Colonic mucosa (tissue), 4 donors: ENCODE data around the gene ARV1. TPM values are rescaled to one million over a fixed set of nuclear protein-coding genes. Genes with fewer than 3 reads are reported as not detected.

ENCODE experiments used
- DNase-seq: peaks from one replicate; pipeline ENCODE4 v3.0.0-alpha.2; 2020
- H3K27ac ChIP-seq: fragments of 200-600 bp; one replicate; pipeline ENCODE4 v1.8.0; 2021
- H3K27me3 ChIP-seq: fragments of 200-600 bp; one replicate; pipeline ENCODE4 v1.8.0; 2021
- H3K36me3 ChIP-seq: fragments of 200-600 bp; one replicate; pipeline ENCODE4 v1.8.0; 2021
- H3K4me1 ChIP-seq: fragments of 200-600 bp; one replicate; pipeline ENCODE4 v1.8.0; 2021; ENCODE audit warnings: mild to moderate bottlenecking
- H3K4me3 ChIP-seq: fragments of 200-600 bp; one replicate; pipeline ENCODE4 v1.8.0; 2021
- H3K9ac ChIP-seq, 2 donors: one replicate each; pipeline ENCODE4 v1.7.0; 2013; ENCODE audit warnings: control low read depth in 2 of 2, low read depth in 2 of 2, low read length in 2 of 2
- H3K9me3 ChIP-seq: fragments of 200-600 bp; one replicate; pipeline ENCODE4 v1.8.0; 2021
- CTCF ChIP-seq: fragments of 200-600 bp; IDR thresholded peaks from one replicate; pipeline ENCODE4 v1.8.0; 2022; ENCODE audit warnings: antibody characterized with exemption, mild to moderate bottlenecking
- intact Hi-C: fragments of 100-400 bp; cut with DNase I; formaldehyde crosslinking; loops from one replicate; pipeline ENCODE4 v1.14.1; 2022
- total RNA-seq, 2 donors: library from RNA; stranded (reverse); fragmentation: NEBNext Ultra II Directional in 1 of 2; extraction: Animal tissue kit (Norgen Biotek cat#: 25700) in 1 of 2; gene quantifications; one replicate each; pipeline ENCODE4 v1.2.1, GENCODE V29; 2021
- donor health status: healthy.
- donor health status: DM: no; HTN: no; CAD: no.
- donor health status: DM: no; HTN: no; CAD: no.

Gene ARV1
- total RNA-seq, 2 donors from 2014 or later: 29.3 to 39.6 TPM

GRCh38 chr1:230938924-230939368, 39.9 kb upstream of the ARV1 start:
- no peak for TF ChIP-seq CTCF
- peak; percentile 44 for DNase-seq

GRCh38 chr1:230939806-230940489, 38.9 kb upstream of the ARV1 start:
- Histone ChIP-seq H3K9me3 (no peaks in the 10 kb centered on the region), H3K27ac (no peak overlapping the region), H3K27me3 (no peaks in the 10 kb centered on the region), H3K36me3 (no peaks in the 10 kb centered on the region), H3K4me1 (no peaks in the 10 kb centered on the region), H3K4me3 (no peak overlapping the region), H3K9ac (no peak overlapping the region)
- intact Hi-C loops: no loop called here
- no peak for TF ChIP-seq CTCF
- no peak for DNase-seq

More at GRCh38 chr1:230938924-230939368, 39.9 kb upstream of the ARV1 start:
- Histone ChIP-seq H3K27ac (no peak overlapping the region), H3K36me3 (no peaks in the 10 kb centered on the region), H3K27me3 (no peaks in the 10 kb centered on the region), H3K9me3 (no peaks in the 10 kb centered on the region), H3K4me3 (no peak overlapping the region), H3K4me1 (no peaks in the 10 kb centered on the region), H3K9ac (no peak overlapping the region)
- intact Hi-C loops: no loop called here

GRCh38 chr1:230940848-230941247, 38.0 kb upstream of the ARV1 start:
- no peak for DNase-seq
- H3K27me3 ChIP-seq: no peaks in the 10 kb centered on the region
- no peak for TF ChIP-seq CTCF
- no peak overlapping the region for H3K9ac ChIP-seq
- no peak overlapping the region for H3K27ac ChIP-seq
- H3K4me1 ChIP-seq: no peaks in the 10 kb centered on the region
- intact Hi-C loops: no loop called here
- no peaks in the 10 kb centered on the region for H3K9me3 ChIP-seq
- H3K4me3 ChIP-seq: no peak overlapping the region
- H3K36me3 ChIP-seq: no peaks in the 10 kb centered on the region

GRCh38 chr1:230943048-230943593, 35.8 kb upstream of the ARV1 start:
- Histone ChIP-seq H3K27me3 (no peaks in the 10 kb centered on the region), H3K27ac (no peak overlapping the region), H3K4me3 (no peak overlapping the region), H3K36me3 (no peaks in the 10 kb centered on the region), H3K9me3 (no peaks in the 10 kb centered on the region), H3K4me1 (no peaks in the 10 kb centered on the region), H3K9ac (no peak overlapping the region)
- intact Hi-C loops: no loop called here
- no peak for DNase-seq
- TF ChIP-seq CTCF: no peak

- H3K36me3 ChIP-seq: no peaks in the 10 kb centered on the region
- no peaks in the 10 kb centered on the region for H3K9me3 ChIP-seq
- no peak for TF ChIP-seq CTCF
- intact Hi-C loops: no loop called here
- H3K9ac ChIP-seq: no peak overlapping the region
- H3K27ac ChIP-seq: no peak overlapping the region
- H3K4me1 ChIP-seq: no peaks in the 10 kb centered on the region
- no peak for DNase-seq
- H3K4me3 ChIP-seq: no peak overlapping the region
- H3K27me3 ChIP-seq: no peaks in the 10 kb centered on the region
Observed at GRCh38 chr1:230948301-230948700, 30.6 kb upstream of the ARV1 start.
